ENCODE measurements around the gene ZNF385A.

The ZNF385A gene

GRCh38 chr12:54415221-54415929 lies 30.8 kb upstream of the ZNF385A start:
- no peak for DNase-seq

DNA sequence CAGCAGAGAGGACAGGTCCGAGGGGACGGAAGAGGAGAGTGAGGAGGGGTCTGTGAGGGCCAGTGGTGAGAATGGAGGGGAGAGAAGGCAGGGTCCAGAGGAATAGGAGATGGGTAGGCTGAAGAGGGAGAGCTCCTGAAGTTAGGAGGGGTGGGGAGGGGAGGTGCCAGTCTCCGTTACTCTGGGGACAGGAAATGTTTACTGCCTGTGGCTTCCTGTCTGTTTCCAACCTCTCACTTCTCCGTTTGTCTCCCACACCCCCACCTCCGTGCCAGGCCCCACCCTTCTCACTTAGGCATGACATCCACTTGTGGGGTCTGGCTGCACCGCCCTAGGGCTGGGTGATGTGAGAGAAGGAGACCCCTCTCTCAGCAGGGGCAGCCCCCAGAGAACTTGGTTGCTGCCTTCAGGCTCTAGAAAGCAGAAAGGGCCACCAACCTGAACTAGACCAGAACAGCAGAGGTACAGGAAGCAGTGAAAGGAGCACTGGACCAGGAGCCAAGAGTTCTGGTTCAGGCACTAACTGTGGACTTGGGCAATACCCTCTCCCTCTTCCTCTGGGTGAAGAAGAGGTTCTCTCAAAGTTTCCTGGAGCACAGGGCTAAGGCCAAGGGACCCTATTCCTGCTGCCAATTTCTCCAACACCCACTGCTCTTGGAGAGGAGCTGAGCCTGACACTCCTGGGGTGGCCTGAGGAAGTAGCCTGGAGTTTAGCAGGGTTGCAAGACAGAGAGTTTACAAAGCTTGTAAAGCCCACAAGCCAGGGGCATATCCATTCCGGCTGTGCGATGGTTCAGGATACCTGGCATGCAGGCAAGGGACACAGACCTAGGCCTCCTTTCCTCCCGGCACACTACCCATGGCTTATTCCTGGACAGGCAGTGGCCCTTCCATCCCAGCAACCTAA lies 29.0 kb upstream of the ZNF385A start:
- peak; percentile 74 to 79 for DNase-seq

DNA sequence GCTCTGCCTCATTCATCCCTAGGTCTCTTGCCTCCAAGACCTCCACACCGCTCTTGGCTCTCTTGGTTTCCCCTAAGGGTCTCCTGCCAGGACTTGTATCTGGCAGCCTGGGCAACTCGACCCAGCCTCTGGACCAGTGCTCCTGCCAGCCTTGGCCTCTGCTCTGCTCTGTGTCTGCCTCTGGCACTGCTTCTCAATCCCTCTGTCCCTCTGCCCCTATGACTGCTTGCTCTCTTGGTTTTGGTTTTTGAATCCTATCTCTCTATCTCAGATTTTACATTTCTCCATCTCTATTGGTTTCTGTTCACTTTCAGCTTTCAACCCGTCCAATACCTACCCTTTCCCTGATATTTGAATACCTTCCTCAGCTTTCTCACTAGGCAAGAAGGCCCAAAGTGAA lies 28.3 kb upstream of the ZNF385A start:
- no peak for DNase-seq

GRCh38 chr12:54412348-54412747 lies 27.8 kb upstream of the ZNF385A start:
- no peak for DNase-seq

GRCh38 chr12:54411391-54412241 lies 27.1 kb upstream of the ZNF385A start:
- DNase-seq, result peak; percentile 99

GRCh38 chr12:54409267-54409666 lies 24.7 kb upstream of the ZNF385A start:
- DNase-seq, result no peak

- DNase-seq, result peak; percentile 75 to 80
Measured at GRCh38 chr12:54407183-54407905, 22.8 kb upstream of the ZNF385A start.

DNA sequence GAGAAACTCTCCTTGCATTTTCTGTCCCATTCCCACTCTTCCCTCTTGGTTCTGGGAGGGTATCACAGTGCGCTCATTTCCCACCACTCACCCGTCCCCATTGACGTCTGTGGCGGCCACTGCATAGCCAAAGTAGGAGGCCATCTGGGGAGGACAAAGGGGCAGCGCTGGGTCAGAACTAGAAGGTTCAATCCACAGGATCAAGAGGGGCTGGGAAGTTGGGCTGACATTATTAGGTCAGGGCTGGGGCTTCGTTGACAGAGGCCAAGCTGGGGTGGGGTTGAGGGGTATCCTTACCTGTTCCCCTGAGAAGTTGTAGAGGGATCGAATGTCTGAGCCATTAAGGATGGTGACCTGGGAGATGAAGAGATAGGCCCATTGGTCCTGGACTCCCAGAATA lies 21.0 kb upstream of the ZNF385A start:
- no peak for DNase-seq

DNA sequence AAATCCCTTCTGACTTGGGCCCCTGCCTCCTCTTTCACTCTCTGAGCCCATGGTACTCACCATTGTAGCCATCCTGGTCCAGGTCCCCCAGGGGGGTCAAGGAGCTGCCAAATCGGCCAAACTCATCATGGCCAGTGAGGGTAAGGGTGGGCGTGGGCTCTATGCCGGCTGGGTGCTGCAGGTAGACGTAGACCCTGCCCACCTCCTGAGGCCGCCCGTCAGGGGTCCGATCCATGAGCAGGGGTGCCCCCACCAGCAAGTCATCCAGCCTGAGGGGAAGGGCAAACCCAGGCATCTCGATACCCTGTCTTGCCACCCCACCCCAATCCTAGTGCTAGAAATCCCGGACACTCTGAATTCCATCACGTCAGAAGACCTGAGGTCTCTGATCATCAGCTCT lies 20.6 kb upstream of the ZNF385A start:
- DNase-seq, result no peak

GRCh38 chr12:54404061-54405004 lies 19.8 kb upstream of the ZNF385A start:
- DNase-seq, result peak; percentile 68 to 70

GRCh38 chr12:54401119-54401518 lies 16.6 kb upstream of the ZNF385A start:
- DNase-seq, result no peak

GRCh38 chr12:54398995-54399793 lies 14.7 kb upstream of the ZNF385A start:
- DNase-seq, result peak; percentile 85 to 92

- no peak for DNase-seq
Measured at GRCh38 chr12:54398218-54398617, 13.7 kb upstream of the ZNF385A start.

DNA sequence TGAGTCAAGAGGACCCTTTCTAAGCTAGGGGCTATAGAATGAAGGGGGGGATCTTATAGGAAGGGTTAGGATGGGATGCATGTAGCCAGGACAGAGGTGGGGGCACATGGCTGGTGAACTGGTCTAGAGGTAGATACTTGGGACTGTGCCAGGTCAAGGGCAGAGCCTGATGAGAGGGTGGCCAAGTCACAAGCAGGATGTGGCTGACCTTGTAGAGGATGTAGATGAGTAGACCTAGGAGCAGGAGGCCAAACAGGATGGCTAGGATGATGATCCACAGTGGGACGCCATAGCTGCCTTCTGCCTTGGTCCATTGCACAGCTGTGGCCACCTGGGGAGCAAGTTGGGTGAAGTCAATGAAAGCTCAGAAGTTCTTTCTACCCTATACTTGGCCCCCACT lies 12.6 kb upstream of the ZNF385A start:
- no peak for DNase-seq

DNA sequence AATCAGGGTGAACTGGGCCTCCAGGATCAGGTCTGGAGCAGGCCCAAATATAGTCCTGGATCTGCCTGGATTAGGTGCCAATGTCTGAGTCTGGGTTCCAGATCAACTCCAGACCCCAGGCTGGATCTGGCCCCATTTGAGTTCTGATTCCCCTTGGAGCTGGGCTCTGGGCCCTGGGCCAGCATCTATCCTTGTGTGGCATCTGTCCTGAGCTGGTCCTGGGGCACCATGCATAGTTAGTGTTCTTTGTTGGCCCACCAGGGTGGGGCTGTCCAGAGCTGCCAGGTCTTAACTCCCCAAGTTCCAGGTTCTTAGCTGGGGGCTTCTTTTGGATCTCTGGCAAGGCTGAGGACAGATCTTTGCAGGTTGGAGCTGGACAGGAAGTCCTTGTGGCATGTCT lies 11.0 kb upstream of the ZNF385A start:
- DNase-seq, result no peak

DNA sequence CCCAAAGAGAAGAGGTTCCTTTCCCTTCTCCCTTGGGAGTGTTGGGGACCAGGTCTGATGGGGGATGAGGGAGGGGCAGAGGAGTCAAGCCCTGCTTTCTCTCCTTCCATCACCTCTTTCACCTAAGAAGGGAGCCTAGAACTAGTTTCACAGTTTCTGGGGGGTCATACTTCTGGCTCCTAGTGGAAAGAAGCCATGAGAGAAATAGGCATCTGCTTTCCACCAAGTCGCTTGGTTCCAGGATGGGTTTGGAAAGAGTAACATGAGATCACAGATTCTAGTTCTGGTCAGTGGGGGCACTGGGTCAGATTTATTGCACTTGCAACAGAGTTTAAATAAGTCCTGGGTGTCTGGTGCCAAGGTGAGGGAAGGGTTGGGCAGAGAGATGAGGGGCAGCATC lies 10.5 kb upstream of the ZNF385A start:
- no peak for DNase-seq

GRCh38 chr12:54394281-54394719 lies 9.8 kb upstream of the ZNF385A start:
- peak; percentile 79 for DNase-seq

DNA sequence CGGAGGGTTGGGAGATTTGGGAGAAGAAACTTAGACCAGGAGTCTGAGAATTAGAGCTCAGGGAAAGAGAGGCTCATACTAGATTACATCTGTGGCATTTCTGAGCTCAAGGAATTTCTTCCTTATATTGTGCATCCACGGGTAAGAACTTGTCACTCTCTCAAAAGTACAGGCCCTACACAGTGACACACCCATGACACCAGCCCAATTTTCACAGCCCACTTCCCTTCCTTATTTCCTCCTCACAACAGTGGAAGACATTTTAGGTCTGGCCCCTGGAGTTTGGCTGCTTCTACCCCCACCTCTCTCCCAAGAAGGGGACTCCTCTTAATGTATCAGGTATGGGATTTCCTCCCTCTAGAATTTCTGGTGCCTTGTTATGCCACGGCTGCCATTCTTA lies 9.2 kb upstream of the ZNF385A start:
- peak; percentile 68 to 69 for DNase-seq

GRCh38 chr12:54393207-54393609 lies 8.7 kb upstream of the ZNF385A start:
- no peak for DNase-seq
